Bronchial epithelial cell (primary cell): Measurements from ENCODE around the gene PPP6C. TPM values are rescaled to one million over a fixed set of nuclear protein-coding genes. Genes with fewer than 3 reads are reported as not detected.

ENCODE experiments used
- DNase-seq: peaks from one replicate; pipeline ENCODE4 v3.0.0-alpha.2; 2010; ENCODE audit warnings: low read depth
- FAIRE-seq: peaks from 2 replicates; lab custom pipeline; 2011; peaks lifted over from hg19 to GRCh38; lab: Jason Lieb, UNC
- H3K27me3 ChIP-seq: 2 replicates; pipeline ENCODE4 v1.5.1; 2011; ENCODE audit warnings: low read length; ENCODE audit not compliant: control insufficient read depth, insufficient read depth
- H3K36me3 ChIP-seq: 2 replicates; pipeline ENCODE4 v1.5.1; 2011; ENCODE audit warnings: low read length; ENCODE audit not compliant: control insufficient read depth, insufficient read depth
- H3K4me3 ChIP-seq: 2 replicates; pipeline ENCODE4 v1.5.1; 2011; ENCODE audit warnings: mild to moderate bottlenecking, low read depth, low read length, control low read depth
- total RNA-seq: library from RNA; depleted of rRNA; stranded (reverse); fragments of >200 nt; gene quantifications from 2 replicates; pipeline ENCODE4 v1.2.1, GENCODE V29; 2014
- TF ChIP-seq, protein P1 (sequence below): IDR thresholded peaks from 2 replicates; pipeline ENCODE4 v1.5.1; 2011; ENCODE audit warnings: mild to moderate bottlenecking, moderate library complexity, low read length, control low read depth, inconsistent platforms; ENCODE audit not compliant: insufficient read depth, severe bottlenecking

PPP6C gene
- total RNA-seq, 1 donor from 2014 or later = 10.5 TPM

DNA sequence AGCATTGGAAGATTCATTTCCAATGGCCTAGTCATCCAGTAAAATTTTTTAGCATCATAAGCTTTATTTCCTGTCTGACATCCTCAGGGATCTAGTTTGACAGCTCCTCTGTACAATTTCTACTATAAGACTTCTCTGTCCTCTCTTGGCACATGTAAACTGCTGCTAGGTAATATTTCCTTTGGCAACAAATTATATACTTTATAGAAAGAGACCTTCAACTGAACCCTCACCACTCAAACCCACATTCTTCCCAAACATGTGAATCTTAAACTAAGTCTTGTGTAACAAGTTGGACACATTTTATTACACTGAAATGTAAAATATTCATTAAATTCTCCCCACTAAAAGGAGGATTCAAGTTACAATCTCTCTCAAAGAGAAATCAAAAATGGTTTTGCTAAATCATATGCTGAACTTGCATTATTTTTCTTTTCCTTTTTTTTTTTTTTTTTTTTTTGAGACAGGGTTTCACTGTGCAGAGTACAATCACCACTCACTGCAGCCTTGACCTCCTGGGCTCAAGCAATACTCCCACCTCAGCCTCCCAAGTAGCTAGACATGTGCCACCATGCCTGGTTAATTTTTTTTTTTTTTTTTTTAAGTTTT is 83.2 kb downstream of the PPP6C start:
- DNase-seq = no peak

DNA sequence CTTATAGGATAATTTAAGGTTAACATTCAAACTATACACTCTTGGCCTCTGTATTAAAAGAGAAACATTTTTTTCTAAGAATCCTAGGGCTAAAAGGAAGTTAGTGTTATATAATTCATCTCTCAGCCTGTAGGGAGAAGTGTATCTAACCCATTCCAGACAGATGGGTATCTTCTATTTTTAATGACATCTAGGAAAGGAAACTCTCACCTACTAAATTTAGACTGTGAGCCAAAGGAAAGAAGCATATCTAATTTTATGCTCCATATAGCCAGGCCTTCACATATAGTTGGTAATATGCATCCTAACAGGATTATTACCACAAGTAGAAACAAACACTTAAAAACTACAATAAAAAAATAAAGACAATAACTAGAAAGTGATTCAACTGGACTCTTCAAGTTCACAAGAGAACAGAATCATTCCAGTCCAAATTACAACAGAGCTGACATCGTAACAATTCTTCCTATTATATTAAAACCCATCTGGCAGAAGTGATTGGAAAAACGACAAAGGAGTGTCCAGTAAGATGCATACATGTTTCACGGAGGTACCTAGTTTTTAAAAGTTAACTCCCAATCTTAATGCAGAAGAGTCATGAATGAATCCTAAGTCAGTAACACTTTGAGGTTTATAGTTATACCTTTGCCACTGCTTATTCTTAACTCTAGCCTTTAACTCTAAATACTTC is 85.7 kb downstream of the PPP6C start:
- TF ChIP-seq, protein P1, sequence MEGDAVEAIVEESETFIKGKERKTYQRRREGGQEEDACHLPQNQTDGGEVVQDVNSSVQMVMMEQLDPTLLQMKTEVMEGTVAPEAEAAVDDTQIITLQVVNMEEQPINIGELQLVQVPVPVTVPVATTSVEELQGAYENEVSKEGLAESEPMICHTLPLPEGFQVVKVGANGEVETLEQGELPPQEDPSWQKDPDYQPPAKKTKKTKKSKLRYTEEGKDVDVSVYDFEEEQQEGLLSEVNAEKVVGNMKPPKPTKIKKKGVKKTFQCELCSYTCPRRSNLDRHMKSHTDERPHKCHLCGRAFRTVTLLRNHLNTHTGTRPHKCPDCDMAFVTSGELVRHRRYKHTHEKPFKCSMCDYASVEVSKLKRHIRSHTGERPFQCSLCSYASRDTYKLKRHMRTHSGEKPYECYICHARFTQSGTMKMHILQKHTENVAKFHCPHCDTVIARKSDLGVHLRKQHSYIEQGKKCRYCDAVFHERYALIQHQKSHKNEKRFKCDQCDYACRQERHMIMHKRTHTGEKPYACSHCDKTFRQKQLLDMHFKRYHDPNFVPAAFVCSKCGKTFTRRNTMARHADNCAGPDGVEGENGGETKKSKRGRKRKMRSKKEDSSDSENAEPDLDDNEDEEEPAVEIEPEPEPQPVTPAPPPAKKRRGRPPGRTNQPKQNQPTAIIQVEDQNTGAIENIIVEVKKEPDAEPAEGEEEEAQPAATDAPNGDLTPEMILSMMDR = no peak
- Histone ChIP-seq H3K4me3 (no peak overlapping the region), H3K27me3 (no peaks in the 10 kb centered on the region), H3K36me3 (no peaks in the 10 kb centered on the region)
- no peak for FAIRE-seq
- DNase-seq = no peak

More for the DNA sequence above, 83.2 kb downstream of the PPP6C start:
- FAIRE-seq = no peak
- Histone ChIP-seq H3K27me3 (no peaks in the 10 kb centered on the region), H3K36me3 (no peaks in the 10 kb centered on the region), H3K4me3 (no peak overlapping the region)
- TF ChIP-seq, protein P1 = no peak

GRCh38 chr9:125103021-125103420 is 86.6 kb downstream of the PPP6C start:
- TF ChIP-seq, protein P1 = no peak
- H3K27me3 ChIP-seq = no peaks in the 10 kb centered on the region
- no peak overlapping the region for H3K4me3 ChIP-seq
- H3K36me3 ChIP-seq = no peaks in the 10 kb centered on the region
- DNase-seq (no peak), FAIRE-seq (no peak)

DNA sequence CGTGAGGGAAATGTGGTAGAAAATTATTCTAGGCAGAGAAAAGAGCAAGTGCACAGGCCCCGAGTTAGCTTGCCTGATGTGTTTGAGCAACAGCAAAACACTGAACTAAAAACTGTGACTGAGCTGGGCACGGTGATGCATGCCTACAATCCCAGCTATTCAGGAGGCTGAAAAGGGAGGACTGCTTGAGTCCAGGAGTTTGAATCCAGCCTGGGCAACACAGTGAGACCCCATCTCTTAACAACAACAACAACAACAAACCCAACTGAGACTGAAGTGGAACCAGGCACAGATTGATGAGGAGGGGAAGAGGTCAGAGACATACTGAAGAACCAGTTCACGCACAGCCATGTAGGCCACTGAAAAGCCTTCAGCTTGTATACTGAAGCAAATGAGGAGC is 88.8 kb downstream of the PPP6C start:
- H3K27me3 ChIP-seq = no peaks in the 10 kb centered on the region
- no peak for FAIRE-seq
- TF ChIP-seq, protein P1 = no peak
- no peak overlapping the region for H3K4me3 ChIP-seq
- no peaks in the 10 kb centered on the region for H3K36me3 ChIP-seq
- no peak for DNase-seq

- no peak for FAIRE-seq
Measured at GRCh38 chr9:125099816-125100215, 89.8 kb downstream of the PPP6C start.

More at GRCh38 chr9:125099816-125100215, 89.8 kb downstream of the PPP6C start:
- no peak for DNase-seq
- Histone ChIP-seq H3K4me3 (no peak overlapping the region), H3K36me3 (no peaks in the 10 kb centered on the region), H3K27me3 (no peaks in the 10 kb centered on the region)
- TF ChIP-seq, protein P1 = no peak

Other genes starting within 250 kb of the PPP6C start
- 7.9 and 9.7 TPM in 2 replicates for gene GOLGA1, start 248.7 kb downstream of the PPP6C start, total RNA-seq
- 4.7 and 7.1 TPM in 2 replicates for gene SCAI, start 46.3 kb downstream of the PPP6C start, total RNA-seq
- gene RABEPK, start 10.7 kb upstream of the PPP6C start, total RNA-seq = 29.1 and 41.3 TPM in 2 replicates
- 520 and 945 TPM in 2 replicates for gene HSPA5, start 51.5 kb upstream of the PPP6C start, total RNA-seq
- gene GAPVD1, start 72.0 kb upstream of the PPP6C start, total RNA-seq = 44.0 and 58.0 TPM in 2 replicates